NCI-H2196 (cell line): ENCODE measurements around the gene SLC1A4.

ENCODE experiments used
- DNase-seq: peaks from one replicate; lab custom pipeline; 2025; ENCODE audit not compliant: unreplicated experiment; lab: John Stamatoyannopoulos, UW

SLC1A4 gene

DNA sequence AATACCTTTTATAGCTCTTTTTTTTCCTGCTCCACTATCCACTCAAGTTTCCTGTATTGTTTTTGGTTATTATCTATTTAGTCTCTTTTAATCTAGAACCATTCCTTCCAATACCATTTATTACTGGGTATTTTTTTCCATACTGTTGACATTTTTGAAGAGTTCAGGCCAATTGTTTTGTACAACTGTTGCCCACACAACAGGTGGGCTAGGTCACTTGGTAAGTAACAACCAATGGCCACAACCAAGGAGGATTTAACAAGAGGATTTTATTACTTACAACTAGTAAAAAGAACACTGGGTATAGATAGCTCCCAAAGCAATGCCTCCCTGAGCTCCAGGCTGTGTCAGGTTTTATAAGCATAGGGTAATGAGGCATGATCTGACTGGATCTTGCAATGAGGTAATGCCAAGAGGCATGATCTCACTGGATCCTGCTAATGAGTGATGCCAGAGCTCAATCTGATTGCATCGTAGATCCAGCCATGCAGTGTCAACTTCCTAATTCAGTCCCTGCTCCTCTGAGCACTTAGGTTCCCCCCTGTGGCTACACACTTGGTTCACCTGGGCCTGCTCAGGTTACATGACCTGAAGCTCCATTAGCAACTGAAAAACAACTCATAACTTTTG is 59.9 kb downstream of the SLC1A4 start:
- no peak for DNase-seq

DNA sequence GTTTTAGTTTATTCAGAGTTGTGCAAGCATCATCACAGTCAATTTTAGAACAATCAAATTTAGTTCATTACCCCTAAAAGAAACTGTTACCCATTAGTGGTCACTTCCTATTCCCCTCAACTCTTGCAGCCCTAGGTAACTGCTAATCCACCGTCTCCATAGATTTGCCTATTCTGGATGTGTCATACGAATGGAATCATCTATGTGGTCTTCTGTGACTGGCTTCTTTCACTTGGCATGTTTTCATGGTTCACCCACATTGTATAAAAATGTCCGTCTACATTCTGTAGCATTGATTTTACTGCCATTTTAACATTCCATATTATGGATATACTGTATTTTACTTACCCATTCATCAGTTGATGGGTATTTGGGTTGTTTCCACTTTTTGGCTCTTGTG is 61.7 kb downstream of the SLC1A4 start:
- no peak for DNase-seq

DNA sequence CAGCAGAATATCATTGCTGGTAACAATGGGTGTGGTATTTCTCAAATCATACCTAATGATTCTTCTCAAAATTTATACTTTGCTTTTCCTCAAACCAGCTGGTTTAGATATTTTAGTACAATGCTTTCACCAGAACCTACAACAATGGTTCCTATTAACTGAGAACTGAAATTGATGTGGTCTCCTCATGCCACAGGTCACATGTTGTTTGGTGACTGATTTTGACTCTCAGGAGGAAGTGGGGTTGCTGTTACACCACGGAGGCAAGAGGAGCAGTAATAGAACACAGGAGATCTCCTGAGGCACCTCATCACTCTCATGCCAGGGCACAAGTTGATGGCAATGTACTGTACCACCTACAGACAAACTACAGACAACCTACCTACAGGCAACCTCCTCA is 64.0 kb downstream of the SLC1A4 start:
- no peak for DNase-seq

GRCh38 chr2:65054749-65055421 is 65.7 kb downstream of the SLC1A4 start:
- no peak for DNase-seq

- peak; percentile 48 for DNase-seq
These were observed 66.4 kb downstream of the SLC1A4 start for GRCh38 chr2:65055422-65056214.

GRCh38 chr2:65056215-65057053 is 67.2 kb downstream of the SLC1A4 start, which contains the start of gene CEP68:
TSS of gene CEP68 (plus strand) at chr2:65056416. CDS start at chr2:65069445, 13,029 bp downstream.
- peak; percentile 89 for DNase-seq

DNA sequence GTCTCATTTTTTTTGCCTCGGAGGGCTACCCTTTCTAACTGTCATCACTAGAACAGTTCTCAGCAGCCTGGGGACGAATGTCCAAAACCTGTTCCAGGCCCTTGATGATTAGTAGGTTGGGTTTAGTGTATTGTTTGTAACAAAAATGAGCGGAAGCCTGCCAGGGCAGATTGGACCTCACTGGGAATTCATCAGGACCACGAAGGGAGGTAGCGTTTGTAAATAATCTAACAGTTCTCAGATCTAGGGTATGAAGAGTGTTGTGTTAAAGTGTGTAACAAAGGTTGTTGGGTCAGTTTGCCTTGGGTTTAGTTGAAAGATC is 67.8 kb downstream of the SLC1A4 start:
- no peak for DNase-seq

GRCh38 chr2:65057391-65058052 is 68.3 kb downstream of the SLC1A4 start:
- peak; percentile 25 for DNase-seq

- DNase-seq: no peak
These were observed 69.9 kb downstream of the SLC1A4 start for GRCh38 chr2:65059071-65059470.

DNA sequence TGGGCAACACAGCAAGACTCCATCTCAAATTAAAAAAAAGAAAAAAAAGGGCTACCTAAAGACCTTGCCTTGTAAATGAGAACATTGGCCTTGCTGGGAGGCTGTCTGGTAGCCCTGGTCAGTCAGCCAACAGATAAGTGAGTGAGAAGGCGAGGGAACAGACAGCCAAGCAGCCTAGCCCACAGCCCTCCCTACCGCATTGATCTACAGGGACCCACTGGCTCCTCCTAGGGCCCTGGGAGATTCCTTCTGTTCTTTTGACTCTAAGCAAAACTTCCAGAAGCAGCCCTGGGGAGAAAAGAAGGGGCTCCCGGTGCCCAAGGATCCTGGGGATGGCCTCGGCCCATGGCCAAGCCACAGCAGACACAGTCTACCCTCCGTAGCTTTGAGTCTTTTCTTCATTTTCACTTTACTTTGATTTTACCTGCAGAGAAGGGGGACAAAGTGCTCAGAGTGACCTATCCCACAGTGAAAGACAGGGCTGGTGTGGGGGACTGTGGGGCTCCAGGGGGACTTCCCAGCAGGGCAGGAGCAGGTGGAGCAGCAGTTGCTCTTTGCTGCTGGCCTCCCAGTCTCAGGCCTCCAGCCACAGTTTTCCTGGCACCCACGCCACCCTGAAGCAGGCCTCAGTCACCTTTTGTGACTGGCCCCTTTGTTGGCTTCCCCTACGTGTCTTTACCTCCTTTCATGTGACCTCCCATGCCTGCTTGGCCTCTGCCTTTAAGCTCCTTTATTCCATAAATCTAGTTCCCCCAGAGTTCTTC is 72.1 kb downstream of the SLC1A4 start:
- no peak for DNase-seq

DNA sequence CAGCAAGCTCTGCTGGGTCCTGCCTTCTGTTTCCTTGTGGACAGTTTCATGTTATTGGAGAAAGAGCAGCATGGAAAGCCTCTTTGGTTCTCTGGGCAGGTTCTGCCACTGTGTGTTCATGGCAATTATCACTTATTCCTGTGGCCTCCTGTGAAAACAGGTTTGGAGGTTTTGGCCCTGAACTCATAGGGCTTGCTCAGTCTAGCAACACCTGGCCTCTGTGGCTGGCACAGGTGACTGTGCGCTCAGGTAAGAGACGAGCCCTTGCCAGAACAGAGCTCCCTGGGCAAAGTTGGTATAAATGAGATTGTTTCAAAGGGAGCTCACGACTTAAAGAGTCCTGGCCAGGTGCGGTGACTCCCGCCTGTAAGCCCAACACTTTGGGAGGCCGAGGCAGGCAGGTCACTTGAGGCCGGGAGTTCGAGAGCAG is 72.7 kb downstream of the SLC1A4 start:
- DNase-seq: peak; percentile 12

- no peak for DNase-seq
These were observed 73.9 kb downstream of the SLC1A4 start for GRCh38 chr2:65062843-65063825.

DNA sequence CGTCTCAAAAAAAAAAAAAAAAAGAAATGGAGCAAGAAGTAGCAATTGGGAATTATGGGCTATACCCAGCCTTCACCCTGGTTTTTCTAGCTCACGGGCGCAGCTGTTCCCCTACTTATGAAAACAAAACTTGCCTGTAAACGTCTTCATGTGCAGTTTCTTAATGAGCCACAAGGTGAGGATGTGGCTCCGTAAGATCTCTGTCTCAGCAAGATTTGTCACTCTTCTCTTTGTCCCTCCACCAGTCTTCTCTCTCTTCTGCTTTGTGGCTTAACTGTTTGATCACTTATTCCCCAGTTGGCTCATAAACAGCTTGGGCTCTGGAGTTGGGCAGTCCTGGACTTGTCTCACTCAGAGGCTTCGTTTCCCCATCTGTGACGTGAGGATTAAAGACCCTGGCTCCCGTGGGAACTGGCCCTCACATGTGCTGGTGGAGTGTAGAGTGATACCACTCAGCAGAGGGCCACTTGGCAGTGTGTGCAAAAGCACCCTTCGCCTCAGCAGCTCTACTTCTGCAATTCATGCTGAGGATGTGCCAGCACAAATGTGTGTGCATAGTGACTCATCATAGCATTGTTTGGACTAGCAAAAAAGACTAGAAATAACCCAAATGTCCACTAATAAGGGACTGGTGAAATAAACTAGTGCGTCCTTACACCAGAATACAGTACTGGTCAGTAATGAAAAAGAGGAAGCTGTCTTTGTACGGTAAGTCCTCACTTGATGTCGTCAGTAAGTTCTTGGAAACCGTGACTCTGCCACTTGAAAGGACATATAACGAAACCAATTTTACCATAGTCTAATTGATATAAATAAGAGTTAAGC is 75.7 kb downstream of the SLC1A4 start:
- peak; percentile 26 for DNase-seq

- DNase-seq: no peak
These were observed 78.8 kb downstream of the SLC1A4 start for GRCh38 chr2:65067806-65068553.

DNA sequence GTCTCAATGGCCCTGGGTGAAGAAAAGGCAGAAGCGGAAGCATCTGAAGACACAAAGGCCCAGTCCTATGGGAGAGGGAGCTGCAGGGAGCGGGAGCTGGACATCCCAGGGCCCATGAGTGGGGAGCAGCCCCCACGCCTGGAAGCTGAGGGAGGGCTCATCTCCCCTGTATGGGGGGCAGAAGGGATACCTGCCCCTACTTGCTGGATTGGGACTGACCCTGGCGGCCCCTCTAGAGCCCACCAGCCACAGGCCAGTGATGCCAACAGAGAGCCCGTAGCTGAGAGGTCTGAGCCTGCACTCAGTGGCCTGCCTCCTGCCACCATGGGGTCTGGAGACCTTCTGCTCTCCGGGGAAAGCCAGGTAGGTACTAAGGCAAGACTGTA is 80.2 kb downstream of the SLC1A4 start:
- DNase-seq: no peak

GRCh38 chr2:65070172-65070830 is 81.1 kb downstream of the SLC1A4 start:
- DNase-seq: no peak

DNA sequence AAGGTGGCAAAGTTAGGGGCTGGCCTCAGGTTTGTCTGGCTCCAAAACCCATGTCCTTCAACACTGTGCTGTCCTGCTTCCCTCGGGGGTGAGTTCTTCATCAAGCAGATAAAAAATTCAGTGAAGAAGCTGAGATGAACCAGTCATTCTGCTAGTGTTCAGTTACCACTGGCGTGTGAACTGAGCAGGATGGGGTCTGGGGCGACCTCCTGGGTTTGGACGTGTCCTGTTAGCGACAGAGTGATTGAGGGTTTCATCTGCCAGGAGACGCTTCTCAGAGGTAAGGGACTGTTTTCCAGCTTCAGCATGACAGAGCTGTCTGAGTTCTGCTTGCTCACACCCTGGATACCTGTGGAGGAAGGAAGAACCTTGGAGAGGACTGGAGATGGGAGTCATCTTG is 81.7 kb downstream of the SLC1A4 start:
- no peak for DNase-seq
